Right lobe of liver (tissue), 4 donors: ENCODE measurements around the gene MTMR10.

ENCODE experiments used
- CTCF ChIP-seq, 4 donors: fragments of 200-600 bp in 3 of 4; fragments of 450-650 bp in 1 of 4; IDR thresholded peaks; one replicate each; pipeline versions ENCODE4 v1.5.1 to v1.8.0; 2016 to 2022; ENCODE audit warnings: antibody characterized with exemption in 4 of 4, mild to moderate bottlenecking in 2 of 4
- POLR2A ChIP-seq: fragments of 450-650 bp; IDR thresholded peaks from one replicate; pipeline ENCODE4 v1.6.1; 2017; ENCODE audit warnings: antibody characterized with exemption, mild to moderate bottlenecking
- donor health status: DM: no; HTN: no; CAD: no.
- donor health status: DM: no; HTN: no; CAD: no.
- donor health status: DM: no; HTN: yes; CAD: no.

DNA sequence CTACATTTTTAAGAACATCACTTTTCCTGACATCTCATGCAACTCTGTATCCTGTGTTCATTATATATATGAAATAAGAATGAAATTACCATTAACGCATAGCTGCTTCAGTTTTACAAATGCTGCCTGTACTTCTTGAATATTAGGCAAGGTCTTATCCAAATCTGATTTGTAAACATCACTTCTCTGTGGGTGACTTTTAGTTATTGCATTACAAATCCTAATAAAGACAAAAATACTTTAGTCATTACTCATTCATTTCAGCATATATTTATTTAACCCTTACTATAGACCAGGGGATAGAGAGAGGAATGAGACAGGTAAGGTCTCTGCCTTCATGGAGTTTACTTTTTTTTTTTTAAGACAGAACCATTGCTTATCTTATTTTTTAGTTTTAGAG is 36.8 kb downstream of the MTMR10 start:
- TF ChIP-seq CTCF (IDR thresholded peaks at IDR 0.05) (no peak), POLR2A (no peak)
